Heart left ventricle (tissue), 13 donors: ENCODE results near the gene CTRB2.

Experiments
- CTCF ChIP-seq, 12 donors: fragments of 200-600 bp; sonication (generic) in 4 of 12; IDR thresholded peaks; one replicate each; pipeline versions ENCODE4 v1.5.0 to v1.8.0; 2018 to 2022; ENCODE audit warnings: antibody characterized with exemption in 12 of 12, mild to moderate bottlenecking in 5 of 12
- POLR2A ChIP-seq, 2 donors: fragments of 450-650 bp; IDR thresholded peaks; one replicate each; pipeline ENCODE4 v1.6.1; 2017; ENCODE audit warnings: antibody characterized with exemption in 2 of 2, mild to moderate bottlenecking in 2 of 2, moderate library complexity in 2 of 2
- donor health status: ischemic (EF 13 %, LVEDD 7.1; RV severe dilation, severe dysfunction).
- donor health status: DM: no; HTN: yes; CAD: no.
- donor health status: DM: no; HTN: no; CAD: no.
- donor health status: ischemic (EF 25% LVEDD 6.9; RV normal size, moderate dysfunction).
- donor health status: ischemic (EF 25% LVEDD 5.7; RV mildly dilated, moderate dysfunction).
- donor health status: ischemic (EF 35%, LVEDD 5.7; RV mildly dilated, moderate dysfunction).
- donor health status: nonischemic (EF 11% LVEDD 7.7; RV severe dilation, severe dysfunction).
- donor health status: DM: yes; HTN: yes; CAD: no.
- donor health status: PGD.
- donor health status: ischemic (EF 29% LVEDD 5.4; RV normal size, mild dysfunction).
- donor health status: nonischemic (EF 23%, LVEDD 6.1; RV moderate dilation, normal function).

DNA sequence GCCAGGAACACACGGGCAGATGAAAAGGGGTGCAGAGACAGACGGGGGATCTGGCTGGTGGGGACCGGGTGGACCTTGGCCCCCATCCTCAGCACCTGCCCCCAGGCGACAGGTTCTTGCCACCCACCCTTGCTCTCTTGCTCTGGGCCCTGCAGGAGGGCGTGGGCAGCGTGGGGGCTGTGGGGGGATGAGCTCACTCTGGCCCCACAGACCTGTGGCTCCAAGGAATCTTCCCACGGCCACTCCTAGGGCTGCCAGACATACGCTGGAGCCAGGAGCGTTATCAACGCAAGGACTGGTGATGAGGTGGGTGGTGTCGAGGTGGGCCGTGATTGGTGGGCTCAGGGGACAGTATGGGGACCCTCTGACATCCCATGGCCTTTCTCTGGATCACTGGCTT, 18.1 kb upstream of the CTRB2 start:
- TF ChIP-seq CTCF (IDR thresholded peaks at IDR 0.05) (no peak), POLR2A (IDR thresholded peaks at IDR 0.05) (no peak)
